Endothelial cell of umbilical vein (primary cell): ENCODE measurements around the gene ABLIM1.

Experiments used
- CTCF ChIP-seq, 2 donors: IDR thresholded peaks; 1 replicate in 1 of 2; 2 replicates in 1 of 2; pipeline ENCODE4 v1.5.1; 2011; ENCODE audit warnings: low read length in 2 of 2, mild to moderate bottlenecking in 2 of 2, moderate library complexity in 2 of 2, control low read depth in 1 of 2, inconsistent platforms in 1 of 2, low read depth in 1 of 2; ENCODE audit not compliant: insufficient read depth in 1 of 2; ENCODE audit errors: extremely low read depth in 1 of 2
- EZH2 ChIP-seq: IDR thresholded peaks from 2 replicates; pipeline ENCODE4 v1.6.1; 2012; ENCODE audit warnings: borderline replicate concordance, low read depth, mild to moderate bottlenecking, moderate library complexity, low read length, inconsistent platforms; ENCODE audit not compliant: severe bottlenecking
- FOS ChIP-seq: IDR thresholded peaks from 2 replicates; pipeline ENCODE4 v1.6.1; 2011; ENCODE audit warnings: mild to moderate bottlenecking, low read length, moderate library complexity, borderline replicate concordance; ENCODE audit not compliant: insufficient read depth
- GATA2 ChIP-seq: IDR thresholded peaks from 2 replicates; pipeline ENCODE4 v1.7.0; 2011; ENCODE audit warnings: low read depth, mild to moderate bottlenecking, moderate library complexity, mixed read lengths, low read length; ENCODE audit not compliant: insufficient read length, insufficient read depth
- POLR2A ChIP-seq: IDR thresholded peaks from 2 replicates; pipeline ENCODE4 v1.6.1; 2012; ENCODE audit warnings: low read depth, mild to moderate bottlenecking, control low read depth, low read length
- POLR2AphosphoS5 ChIP-seq: IDR thresholded peaks from 2 replicates; pipeline ENCODE4 v1.6.1; 2012; ENCODE audit warnings: low read depth, mild to moderate bottlenecking, control low read depth, low read length, moderate library complexity; ENCODE audit not compliant: insufficient read depth

GRCh38 chr10:114384601-114385000, 273.5 kb downstream of the ABLIM1 start:
- TF ChIP-seq CTCF (IDR thresholded peaks at IDR 0.05; ENCODE audit: extremely low read depth in 1 of 2, insufficient read depth in 1 of 2, low read depth in 1 of 2, low read length in 2 of 2): no peak
- TF ChIP-seq POLR2AphosphoS5: no peak
- TF ChIP-seq POLR2A: no peak
- TF ChIP-seq GATA2: no peak
- TF ChIP-seq EZH2: no peak
- TF ChIP-seq FOS: no peak
